GM06990 (cell line): ENCODE data around the gene FRS2.

ENCODE experiments used
- DNase-seq: peaks from one replicate; pipeline ENCODE4 v3.0.0-alpha.2; 2011; ENCODE audit not compliant: insufficient read length; ENCODE audit errors: extremely low read depth
- H3K27me3 ChIP-seq: replicated peaks from 2 replicates; pipeline ENCODE4 v1.6.0; 2011; ENCODE audit warnings: low read length; ENCODE audit not compliant: control insufficient read depth, insufficient read depth
- H3K36me3 ChIP-seq: 2 replicates; pipeline ENCODE4 v1.5.1; 2011; ENCODE audit warnings: low read length; ENCODE audit not compliant: control insufficient read depth, insufficient read depth
- H3K4me3 ChIP-seq: replicated peaks from 2 replicates; pipeline ENCODE4 v1.5.1; 2011; ENCODE audit warnings: low read depth, mild to moderate bottlenecking, control low read depth, low read length
- CTCF ChIP-seq: IDR thresholded peaks from 2 replicates; pipeline ENCODE4 v1.5.1; 2011; ENCODE audit warnings: low read length, control low read depth, mild to moderate bottlenecking, inconsistent platforms; ENCODE audit not compliant: insufficient read depth, poor library complexity, severe bottlenecking

The FRS2 gene, protein sequence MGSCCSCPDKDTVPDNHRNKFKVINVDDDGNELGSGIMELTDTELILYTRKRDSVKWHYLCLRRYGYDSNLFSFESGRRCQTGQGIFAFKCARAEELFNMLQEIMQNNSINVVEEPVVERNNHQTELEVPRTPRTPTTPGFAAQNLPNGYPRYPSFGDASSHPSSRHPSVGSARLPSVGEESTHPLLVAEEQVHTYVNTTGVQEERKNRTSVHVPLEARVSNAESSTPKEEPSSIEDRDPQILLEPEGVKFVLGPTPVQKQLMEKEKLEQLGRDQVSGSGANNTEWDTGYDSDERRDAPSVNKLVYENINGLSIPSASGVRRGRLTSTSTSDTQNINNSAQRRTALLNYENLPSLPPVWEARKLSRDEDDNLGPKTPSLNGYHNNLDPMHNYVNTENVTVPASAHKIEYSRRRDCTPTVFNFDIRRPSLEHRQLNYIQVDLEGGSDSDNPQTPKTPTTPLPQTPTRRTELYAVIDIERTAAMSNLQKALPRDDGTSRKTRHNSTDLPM

DNA sequence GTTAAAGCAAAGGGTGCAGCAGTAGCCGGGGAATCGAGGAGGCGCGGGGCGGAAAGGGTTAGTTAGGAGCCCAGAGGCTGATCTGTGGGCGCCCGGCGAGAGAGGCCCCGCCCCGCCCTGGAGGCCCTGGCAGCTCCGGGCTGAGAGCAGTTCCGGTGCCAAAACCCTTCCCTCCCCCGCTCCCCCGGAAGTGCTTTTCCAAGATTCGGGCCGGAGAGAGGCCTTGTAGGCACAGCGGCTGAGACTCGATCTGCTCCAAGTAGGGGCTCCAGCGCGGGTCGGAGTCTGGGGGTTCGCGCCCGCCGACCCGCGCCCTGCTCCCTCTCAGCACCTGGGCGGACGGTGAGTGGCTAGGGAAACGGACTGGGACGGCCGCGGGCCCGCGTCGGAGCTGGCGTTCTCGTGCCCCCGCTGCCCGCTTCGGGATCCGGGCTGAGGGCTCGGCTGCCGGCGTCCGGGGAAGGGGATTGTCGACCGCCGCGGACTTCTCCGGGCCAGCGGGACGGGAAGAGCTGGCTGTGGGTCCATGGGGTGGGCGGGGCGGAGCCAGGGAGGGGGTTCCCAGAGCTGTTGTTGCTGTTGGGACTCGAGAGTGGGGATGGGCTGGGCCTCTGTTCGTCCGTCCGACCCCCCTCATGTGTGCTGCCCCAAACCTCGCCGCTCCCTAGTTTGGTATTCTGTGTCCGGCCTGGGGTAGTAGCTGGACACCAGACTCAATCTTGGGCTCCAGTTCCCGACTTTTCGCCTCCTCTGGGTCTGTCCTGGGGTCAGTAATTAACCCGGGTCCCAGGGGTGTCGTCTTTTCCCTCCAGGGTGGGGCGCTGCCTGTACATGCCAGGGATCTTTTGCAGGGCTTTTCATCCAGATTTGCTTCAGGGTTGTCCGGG, at the start of gene FRS2:
TSS of gene FRS2 (plus strand) at position 200 of the 887 bp plus-strand sequence. CDS start 98,643 bp downstream, outside the sequence.
- Histone ChIP-seq H3K36me3 (no peaks in the 10 kb centered on the region), H3K4me3 (peak within 1 kb of the TSS; percentile 70), H3K27me3 (no peaks in the 10 kb centered on the region)
- peak; percentile 40 for TF ChIP-seq CTCF
- peak; percentile 86 for DNase-seq

- TF ChIP-seq CTCF: no peak
- H3K4me3 ChIP-seq: no peak overlapping the region
- H3K27me3 ChIP-seq: no peaks in the 10 kb centered on the region
- no peaks in the 10 kb centered on the region for H3K36me3 ChIP-seq
- DNase-seq: no peak
Observed at GRCh38 chr12:69421548-69421947, 48.6 kb upstream of the FRS2 start.

- DNase-seq: no peak
- TF ChIP-seq CTCF: no peak
- Histone ChIP-seq H3K4me3 (no peak overlapping the region), H3K36me3 (no peaks in the 10 kb centered on the region), H3K27me3 (no peaks in the 10 kb centered on the region)
Observed at GRCh38 chr12:69423037-69423905, 46.9 kb upstream of the FRS2 start.

- no peak for DNase-seq
- Histone ChIP-seq H3K27me3 (no peaks in the 10 kb centered on the region), H3K36me3 (no peaks in the 10 kb centered on the region), H3K4me3 (no peak overlapping the region)
- TF ChIP-seq CTCF: no peak
Observed at GRCh38 chr12:69425417-69425816, 44.8 kb upstream of the FRS2 start.

- Histone ChIP-seq H3K36me3 (no peaks in the 10 kb centered on the region), H3K4me3 (no peak overlapping the region), H3K27me3 (no peaks in the 10 kb centered on the region)
- TF ChIP-seq CTCF: no peak
- DNase-seq: no peak
Observed at GRCh38 chr12:69428351-69429073, 41.7 kb upstream of the FRS2 start.
